ENCODE results near the gene NFATC2. TPM values are rescaled to one million over a fixed set of nuclear protein-coding genes. Genes with fewer than 3 reads are reported as not detected.

The NFATC2 gene
- total RNA-seq, 4 donors from 2014 or later, result 5.3 to 22.5 (median 11.5) TPM

- WGBS, 2 donors (ENCODE audit: low coverage in 1 of 2), result 82 to 84% methylated on average over 6 to 7 of the region's 7 CpGs
- no peak overlapping the region for H3K27ac ChIP-seq
- no peaks in the 10 kb centered on the region for H3K27me3 ChIP-seq
- in situ Hi-C loops (cut with MboI; ENCODE audit: low pct_ligation_motif_present in 1 of 4, low pct_unique_long_range_greater_than_20kb in 1 of 4, low sequenced_read_pairs in 3 of 4), result loop anchor here in 1 of 4 donors (25.0 kb wide), 1 partner anchor 201 kb away; no protein-coding TSS in a partner anchor
- H3K4me3 ChIP-seq, result no peak overlapping the region
- intact Hi-C loops (cut with DNase I; ENCODE audit: low total_unique reads), result loop anchor here (5.0 kb wide), 1 partner anchor 211 kb away; no protein-coding TSS in a partner anchor
- H3K9me3 ChIP-seq, result no peaks in the 10 kb centered on the region
- TF ChIP-seq POLR2A (IDR thresholded peaks at IDR 0.05) (no peak), EP300 (IDR thresholded peaks at IDR 0.05; ENCODE audit: low read depth) (no peak), POLR2AphosphoS5 (IDR thresholded peaks at IDR 0.05) (no peak), CTCF (IDR thresholded peaks at IDR 0.05) (peak; percentile 19 to 38 (median 33))
- no peaks in the 10 kb centered on the region for H3K36me3 ChIP-seq
- DNase-seq, result peak; percentile 28
- peaks cover 0 to 12% (median 6%) of the 10 kb centered on the region in 4 donors for H3K4me1 ChIP-seq
These were observed 156.6 kb downstream of the NFATC2 start for GRCh38 chr20:51385646-51386530.

- no peaks in the 10 kb centered on the region for H3K36me3 ChIP-seq
- in situ Hi-C loops (cut with MboI; ENCODE audit: low pct_ligation_motif_present in 1 of 4, low pct_unique_long_range_greater_than_20kb in 1 of 4, low sequenced_read_pairs in 3 of 4), result loop anchor here in 1 of 4 donors (25.0 kb wide), 1 partner anchor 202 kb away; no protein-coding TSS in a partner anchor
- H3K27me3 ChIP-seq, result no peaks in the 10 kb centered on the region
- no peak overlapping the region for H3K4me3 ChIP-seq
- no peaks in the 10 kb centered on the region for H3K9me3 ChIP-seq
- no peak overlapping the region for H3K27ac ChIP-seq
- no peak for DNase-seq
- intact Hi-C loops (cut with DNase I; ENCODE audit: low total_unique reads), result loop anchor here (5.0 kb wide), 1 partner anchor 212 kb away; no protein-coding TSS in a partner anchor
- peaks cover 0 to 12% (median 6%) of the 10 kb centered on the region in 4 donors for H3K4me1 ChIP-seq
- 79 to 83% methylated on average over 3 of the region's 3 CpGs for WGBS, 2 donors (ENCODE audit: low coverage in 1 of 2)
- no peak for TF ChIP-seq EP300 (IDR thresholded peaks at IDR 0.05; ENCODE audit: low read depth)
- TF ChIP-seq CTCF (IDR thresholded peaks at IDR 0.05), result no peak
- TF ChIP-seq POLR2A (IDR thresholded peaks at IDR 0.05), result no peak
- no peak for TF ChIP-seq POLR2AphosphoS5 (IDR thresholded peaks at IDR 0.05)
These were observed 157.6 kb downstream of the NFATC2 start for GRCh38 chr20:51384875-51385274.

GRCh38 chr20:51383891-51384510 lies 158.5 kb downstream of the NFATC2 start:
- Histone ChIP-seq H3K36me3 (no peaks in the 10 kb centered on the region), H3K27me3 (no peaks in the 10 kb centered on the region), H3K9me3 (no peaks in the 10 kb centered on the region), H3K27ac (no peak overlapping the region), H3K4me1 (peaks cover 0 to 12% (median 6%) of the 10 kb centered on the region in 4 donors), H3K4me3 (no peak overlapping the region)
- intact Hi-C loops (cut with DNase I; ENCODE audit: low total_unique reads) (no loop called here), in situ Hi-C loops (cut with MboI; ENCODE audit: low pct_ligation_motif_present in 1 of 4, low pct_unique_long_range_greater_than_20kb in 1 of 4, low sequenced_read_pairs in 3 of 4) (loop anchor here in 1 of 4 donors (25.0 kb wide), 1 partner anchor 203 kb away; no protein-coding TSS in a partner anchor)
- 70 to 85% methylated on average over 3 to 10 of the region's 11 CpGs for WGBS, 2 donors (ENCODE audit: low coverage in 1 of 2)
- no peak for TF ChIP-seq POLR2AphosphoS5 (IDR thresholded peaks at IDR 0.05)
- no peak for DNase-seq

- TF ChIP-seq EP300 (IDR thresholded peaks at IDR 0.05; ENCODE audit: low read depth) (no peak), POLR2AphosphoS5 (IDR thresholded peaks at IDR 0.05) (peak in 2 of 3 donors; percentile 14 to 36)
- Histone ChIP-seq H3K27me3 (no peaks in the 10 kb centered on the region), H3K36me3 (no peaks in the 10 kb centered on the region), H3K4me3 (no peak overlapping the region), H3K4me1 (peaks cover 0 to 12% (median 6%) of the 10 kb centered on the region in 4 donors), H3K9me3 (no peaks in the 10 kb centered on the region), H3K27ac (no peak overlapping the region)
- in situ Hi-C loops (cut with MboI; ENCODE audit: low pct_ligation_motif_present in 1 of 4, low pct_unique_long_range_greater_than_20kb in 1 of 4, low sequenced_read_pairs in 3 of 4) (loop anchor here in 1 of 4 donors (25.0 kb wide), 1 partner anchor 204 kb away; no protein-coding TSS in a partner anchor), intact Hi-C loops (cut with DNase I; ENCODE audit: low total_unique reads) (no loop called here)
- DNase-seq, result peak; percentile 39
- WGBS, 2 donors (ENCODE audit: low coverage in 1 of 2), result 41% methylated on average over 23 of the region's 23 CpGs; no CpG with 5 or more reads in 1 of the 2 donors
These were observed 159.3 kb downstream of the NFATC2 start for GRCh38 chr20:51382986-51383821.
